A549 (cell line): ENCODE measurements around the gene FAR1.

Source experiments
- BCL3 ChIP-seq: fragments of >200 bp; sonication (Bioruptor Twin); formaldehyde crosslinking; IDR thresholded peaks from 3 replicates; pipeline ENCODE4 v1.6.1; 2016
- CBX8 ChIP-seq: fragments of 200-600 bp; sonication (generic); IDR thresholded peaks from 2 replicates; pipeline ENCODE4 v1.6.1; 2016
- CHD2 ChIP-seq: fragments of 150-350 bp; IDR thresholded peaks from 2 replicates; pipeline ENCODE4 v1.6.1; 2014; ENCODE audit warnings: low read length; ENCODE audit not compliant: partially characterized antibody
- EHMT2 ChIP-seq: fragments of 200-600 bp; sonication (generic); IDR thresholded peaks from 2 replicates; pipeline ENCODE4 v1.6.1; 2016; ENCODE audit warnings: antibody characterized with exemption, low read depth, mild to moderate bottlenecking, moderate library complexity
- ESRRA ChIP-seq: fragments of 150-350 bp; IDR thresholded peaks from 2 replicates; pipeline ENCODE4 v1.6.1; 2014; ENCODE audit warnings: mild to moderate bottlenecking, low read length, borderline replicate concordance
- JUNB ChIP-seq: fragments of >200 bp; sonication (Bioruptor Twin); formaldehyde crosslinking; IDR thresholded peaks from 2 replicates; pipeline ENCODE4 v1.6.1; 2016
- MAX ChIP-seq: IDR thresholded peaks from 2 replicates; pipeline ENCODE4 v1.6.1; 2012
- MYC ChIP-seq: IDR thresholded peaks from 2 replicates; pipeline ENCODE4 v1.6.1; 2012; ENCODE audit warnings: mild to moderate bottlenecking, inconsistent platforms, low read length, improper control_type of control experiment, borderline replicate concordance
- PHF8 ChIP-seq: fragments of 200-600 bp; sonication (generic); IDR thresholded peaks from 2 replicates; pipeline ENCODE4 v1.6.1; 2016; ENCODE audit warnings: low read depth, mild to moderate bottlenecking, antibody characterized with exemption, moderate library complexity, borderline replicate concordance
- POLR2A ChIP-seq: IDR thresholded peaks from 2 replicates; pipeline ENCODE4 v1.6.1; 2012; ENCODE audit warnings: mild to moderate bottlenecking, low read length
- POLR2AphosphoS2 ChIP-seq: conservative IDR thresholded peaks from 2 replicates; pipeline ENCODE4 v1.6.1; 2012; ENCODE audit warnings: low read length, improper control_type of control experiment, inconsistent platforms
- SMC3 ChIP-seq: fragments of >200 bp; sonication (Bioruptor Twin); formaldehyde crosslinking; IDR thresholded peaks from 3 replicates; pipeline ENCODE4 v1.6.1; 2018; ENCODE audit warnings: inconsistent platforms
- TF ChIP-seq, protein P1 (sequence below): fragments of >200 bp; sonication (Bioruptor Twin); formaldehyde crosslinking; IDR thresholded peaks from 3 replicates; pipeline ENCODE4 v1.5.1; 2016

- TF ChIP-seq, protein P1, sequence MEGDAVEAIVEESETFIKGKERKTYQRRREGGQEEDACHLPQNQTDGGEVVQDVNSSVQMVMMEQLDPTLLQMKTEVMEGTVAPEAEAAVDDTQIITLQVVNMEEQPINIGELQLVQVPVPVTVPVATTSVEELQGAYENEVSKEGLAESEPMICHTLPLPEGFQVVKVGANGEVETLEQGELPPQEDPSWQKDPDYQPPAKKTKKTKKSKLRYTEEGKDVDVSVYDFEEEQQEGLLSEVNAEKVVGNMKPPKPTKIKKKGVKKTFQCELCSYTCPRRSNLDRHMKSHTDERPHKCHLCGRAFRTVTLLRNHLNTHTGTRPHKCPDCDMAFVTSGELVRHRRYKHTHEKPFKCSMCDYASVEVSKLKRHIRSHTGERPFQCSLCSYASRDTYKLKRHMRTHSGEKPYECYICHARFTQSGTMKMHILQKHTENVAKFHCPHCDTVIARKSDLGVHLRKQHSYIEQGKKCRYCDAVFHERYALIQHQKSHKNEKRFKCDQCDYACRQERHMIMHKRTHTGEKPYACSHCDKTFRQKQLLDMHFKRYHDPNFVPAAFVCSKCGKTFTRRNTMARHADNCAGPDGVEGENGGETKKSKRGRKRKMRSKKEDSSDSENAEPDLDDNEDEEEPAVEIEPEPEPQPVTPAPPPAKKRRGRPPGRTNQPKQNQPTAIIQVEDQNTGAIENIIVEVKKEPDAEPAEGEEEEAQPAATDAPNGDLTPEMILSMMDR = no peak
- TF ChIP-seq PHF8 (no peak), MYC (no peak), POLR2AphosphoS2 (no peak), POLR2A (no peak), CBX8 (no peak), BCL3 (no peak), ESRRA (no peak), JUNB (no peak), EHMT2 (no peak), MAX (no peak), CHD2 (no peak), SMC3 (no peak)
These were observed 1.3 kb downstream of the FAR1 start for GRCh38 chr11:13669544-13670488.
